ENCODE results near the gene NCAM2.

DNA sequence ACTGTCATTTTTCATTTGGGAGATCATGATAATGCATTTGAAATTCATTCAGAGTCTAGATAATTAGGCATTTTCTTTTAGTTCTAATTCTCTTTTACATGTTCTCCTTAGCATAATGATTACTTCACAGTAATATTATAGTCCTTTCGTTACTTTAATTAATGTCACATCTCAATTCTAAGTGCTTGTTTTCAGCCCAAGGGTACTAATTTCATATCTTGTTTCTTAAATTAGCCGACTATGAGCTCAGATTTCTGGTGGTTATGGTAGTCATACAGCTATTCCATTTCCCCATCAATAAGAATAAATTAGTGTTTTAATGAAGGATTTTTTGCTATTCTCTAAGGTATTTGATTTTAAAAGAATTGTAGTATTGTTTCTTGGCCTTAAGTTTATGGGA, 120.9 kb downstream of the NCAM2 start:
- TF ChIP-seq, protein P1, sequence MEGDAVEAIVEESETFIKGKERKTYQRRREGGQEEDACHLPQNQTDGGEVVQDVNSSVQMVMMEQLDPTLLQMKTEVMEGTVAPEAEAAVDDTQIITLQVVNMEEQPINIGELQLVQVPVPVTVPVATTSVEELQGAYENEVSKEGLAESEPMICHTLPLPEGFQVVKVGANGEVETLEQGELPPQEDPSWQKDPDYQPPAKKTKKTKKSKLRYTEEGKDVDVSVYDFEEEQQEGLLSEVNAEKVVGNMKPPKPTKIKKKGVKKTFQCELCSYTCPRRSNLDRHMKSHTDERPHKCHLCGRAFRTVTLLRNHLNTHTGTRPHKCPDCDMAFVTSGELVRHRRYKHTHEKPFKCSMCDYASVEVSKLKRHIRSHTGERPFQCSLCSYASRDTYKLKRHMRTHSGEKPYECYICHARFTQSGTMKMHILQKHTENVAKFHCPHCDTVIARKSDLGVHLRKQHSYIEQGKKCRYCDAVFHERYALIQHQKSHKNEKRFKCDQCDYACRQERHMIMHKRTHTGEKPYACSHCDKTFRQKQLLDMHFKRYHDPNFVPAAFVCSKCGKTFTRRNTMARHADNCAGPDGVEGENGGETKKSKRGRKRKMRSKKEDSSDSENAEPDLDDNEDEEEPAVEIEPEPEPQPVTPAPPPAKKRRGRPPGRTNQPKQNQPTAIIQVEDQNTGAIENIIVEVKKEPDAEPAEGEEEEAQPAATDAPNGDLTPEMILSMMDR (IDR thresholded peaks at IDR 0.05), result no peak
- no peak for TF ChIP-seq POLR2A (IDR thresholded peaks at IDR 0.05)

Measured in heart left ventricle (tissue), 13 donors.